Activated CD4-positive, alpha-beta memory T cell treated with anti-CD3 and anti-CD28 coated beads, Interleukin-2, amount 10 ng/mL, durations not matched to agents 7 days and 5 days (primary cell): ENCODE results near the gene RAP2A. TPM values are rescaled to one million over a fixed set of nuclear protein-coding genes. Genes with fewer than 3 reads are reported as not detected.

ENCODE experiments used
- CTCF ChIA-PET: fragments of 350-600 bp; sonication (Branson Sonifier 250); formaldehyde crosslinking; loops from one replicate; lab custom pipeline; 2021; ENCODE audit warnings: antibody characterized with exemption, inconsistent platforms; lab: Charles Lee
- POLR2A ChIA-PET: fragments of 350-600 bp; sonication (Branson Sonifier 250); formaldehyde crosslinking; loops from one replicate; lab custom pipeline; 2021; ENCODE audit warnings: antibody characterized with exemption; lab: Charles Lee
- DNase-seq: peaks from one replicate; pipeline ENCODE4 v3.0.0-alpha.2; 2020
- H3K27ac Mint-ChIP-seq: one replicate; pipeline ENCODE4 v1.8.0; 2021; ENCODE audit warnings: mild to moderate bottlenecking, mixed read lengths
- H3K27me3 Mint-ChIP-seq: one replicate; pipeline ENCODE4 v1.8.0; 2021; ENCODE audit warnings: mixed read lengths
- H3K36me3 Mint-ChIP-seq: one replicate; pipeline ENCODE4 v1.8.0; 2021; ENCODE audit warnings: low read depth, mixed read lengths
- H3K4me1 Mint-ChIP-seq: one replicate; pipeline ENCODE4 v1.8.0; 2021; ENCODE audit warnings: mixed read lengths
- H3K4me3 Mint-ChIP-seq: one replicate; pipeline ENCODE4 v1.8.0; 2021; ENCODE audit warnings: mild to moderate bottlenecking, mixed read lengths
- H3K9me3 Mint-ChIP-seq: one replicate; pipeline ENCODE4 v1.8.0; 2021; ENCODE audit warnings: mixed read lengths
- total RNA-seq, 2 experiments: library from RNA; stranded (reverse); gene quantifications; one replicate each; pipeline ENCODE4 v1.2.3, GENCODE V29; 2021

Gene RAP2A
- total RNA-seq, 2 experiments from 2014 or later = 37.0 to 39.2 TPM

DNA sequence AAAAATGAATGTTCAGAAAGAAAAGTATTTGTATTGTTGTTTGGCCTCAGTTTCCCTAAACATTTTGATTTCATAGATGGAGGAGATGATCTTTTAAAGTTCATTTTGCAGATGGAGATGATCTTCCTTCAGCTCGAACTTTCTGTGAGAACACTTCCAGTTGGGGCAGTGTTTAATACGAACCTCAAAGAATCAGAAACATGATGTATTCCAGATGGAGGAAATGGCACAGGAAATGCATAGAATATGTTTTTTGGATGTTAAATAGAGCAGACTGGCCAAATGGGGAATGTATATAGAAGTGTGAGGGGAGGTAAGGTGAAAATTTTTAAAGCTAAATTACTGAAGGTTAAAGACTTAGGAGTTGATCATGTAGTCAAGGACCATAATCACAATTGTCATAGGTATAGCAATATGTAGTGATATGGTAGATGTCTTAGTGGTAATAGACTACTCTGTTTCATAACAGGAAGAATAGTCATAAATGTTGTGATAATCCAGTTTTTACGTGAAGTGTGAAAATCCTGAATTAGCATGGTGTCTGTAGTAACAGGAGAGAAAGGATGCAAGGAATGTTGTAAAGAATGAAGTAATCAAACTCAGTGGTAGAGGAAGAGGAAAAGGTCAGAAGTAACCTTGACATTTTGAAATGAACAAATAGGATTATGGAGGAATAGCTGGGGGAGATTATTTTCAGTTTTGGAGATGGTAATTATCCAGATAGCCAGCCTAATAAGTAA is 5.1 kb downstream of the RAP2A start:
- Mint-ChIP-seq H3K27me3 (no peaks in the 10 kb centered on the region), H3K4me1 (peaks cover 13% of the 10 kb centered on the region), H3K27ac (no peak overlapping the region), H3K36me3 (peaks cover 11% of the 10 kb centered on the region), H3K4me3 (no peak overlapping the region), H3K9me3 (no peaks in the 10 kb centered on the region)
- DNase-seq = no peak
- ChIA-PET POLR2A (no interaction called here), CTCF (interaction anchor here (0.6 kb wide), 1 partner anchor 79 kb away, joined by 3 read pairs; no protein-coding TSS in a partner anchor)

DNA sequence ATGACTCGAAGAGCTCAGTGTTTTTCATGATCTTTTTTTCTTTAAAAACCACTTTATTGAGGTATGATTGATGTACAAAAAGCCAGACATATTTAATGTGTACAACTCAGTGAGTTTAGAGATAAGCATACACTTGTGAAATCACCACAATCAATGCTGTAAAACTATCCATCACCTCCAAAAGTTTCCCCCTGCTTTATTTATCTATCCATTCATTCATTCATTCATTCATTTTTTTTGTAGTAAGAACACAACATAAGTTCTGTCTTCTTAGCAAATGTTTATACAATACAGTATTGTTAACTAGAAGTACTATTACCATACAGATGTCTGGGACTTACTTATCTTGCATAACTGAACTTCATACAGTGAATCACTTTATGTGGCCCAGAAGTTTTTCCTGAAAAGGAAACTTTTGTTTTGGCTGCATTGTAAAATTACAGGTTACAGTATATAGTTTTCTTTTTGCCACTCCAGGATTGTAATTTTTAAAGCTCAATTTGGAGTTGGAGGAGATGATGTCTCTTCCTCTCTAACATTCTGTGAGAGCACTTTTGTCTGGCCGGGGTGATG is 6.7 kb downstream of the RAP2A start:
- no peaks in the 10 kb centered on the region for H3K9me3 Mint-ChIP-seq
- no peak overlapping the region for H3K4me3 Mint-ChIP-seq
- peaks cover 14% of the 10 kb centered on the region for H3K36me3 Mint-ChIP-seq
- no peaks in the 10 kb centered on the region for H3K27me3 Mint-ChIP-seq
- peaks cover 12% of the 10 kb centered on the region for H3K4me1 Mint-ChIP-seq
- ChIA-PET CTCF (no interaction called here), POLR2A (no interaction called here)
- no peak for DNase-seq
- no peak overlapping the region for H3K27ac Mint-ChIP-seq

DNA sequence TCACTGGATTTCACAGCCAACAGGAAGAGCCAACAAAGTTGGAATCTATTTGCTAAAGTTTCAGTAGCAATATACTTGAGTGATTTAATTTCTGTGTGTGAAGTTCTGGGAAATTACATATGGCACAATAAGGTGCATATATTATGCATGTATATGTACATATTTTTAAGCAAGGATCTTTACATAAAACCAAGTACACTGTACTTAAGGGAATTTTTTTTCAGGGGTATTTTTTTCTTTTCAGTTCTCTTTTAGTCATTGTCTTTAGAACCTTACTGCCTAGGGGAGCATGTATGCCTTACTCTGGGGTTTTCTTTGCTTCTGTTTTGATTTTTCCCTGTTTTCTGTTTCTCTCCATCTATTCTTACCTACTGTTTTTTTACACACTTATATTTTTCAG is 7.4 kb downstream of the RAP2A start:
- Mint-ChIP-seq H3K9me3 (no peaks in the 10 kb centered on the region), H3K4me1 (peaks cover 5% of the 10 kb centered on the region), H3K27ac (no peak overlapping the region), H3K4me3 (no peak overlapping the region), H3K27me3 (no peaks in the 10 kb centered on the region), H3K36me3 (peaks cover 14% of the 10 kb centered on the region)
- ChIA-PET POLR2A (interaction anchor here (2.0 kb wide), 1 partner anchor 8 kb away, joined by 9 read pairs; the partner anchor contains the start of gene RAP2A), CTCF (no interaction called here)
- no peak for DNase-seq

DNA sequence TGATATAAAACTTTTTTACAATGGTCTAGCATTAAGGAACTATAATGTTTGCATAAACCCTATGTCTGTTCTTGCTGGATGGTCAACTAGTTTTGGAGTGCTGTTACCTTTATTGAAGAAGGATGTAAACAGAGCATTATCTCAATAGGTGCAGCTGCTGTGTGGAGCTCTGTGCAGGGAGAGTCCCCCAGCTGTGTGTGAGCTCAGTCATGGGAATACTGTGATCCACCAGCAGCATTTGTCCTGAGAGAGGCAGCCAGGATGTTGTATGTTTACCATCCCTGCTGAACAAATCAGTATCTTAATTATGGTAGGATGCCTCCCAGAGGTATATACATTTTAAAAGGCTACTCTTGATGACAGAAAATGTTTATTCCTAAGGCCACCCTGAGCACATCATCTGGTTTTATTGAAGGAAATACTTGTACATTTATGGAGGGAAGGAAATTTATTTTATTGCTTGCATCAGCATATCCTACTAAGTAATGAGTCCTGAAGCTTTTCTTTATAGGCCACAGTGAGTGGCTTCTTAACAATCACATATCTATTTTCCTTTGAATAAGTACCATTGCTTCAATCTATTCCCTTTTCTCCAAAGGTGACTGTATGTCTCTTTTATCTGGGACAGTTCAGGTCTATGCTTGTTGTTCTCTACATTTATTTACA is 11.7 kb downstream of the RAP2A start:
- Mint-ChIP-seq H3K27ac (no peak overlapping the region), H3K9me3 (no peaks in the 10 kb centered on the region), H3K27me3 (no peaks in the 10 kb centered on the region), H3K4me1 (no peaks in the 10 kb centered on the region), H3K36me3 (peaks cover 26% of the 10 kb centered on the region), H3K4me3 (no peak overlapping the region)
- POLR2A ChIA-PET = interaction anchor here (1.0 to 1.3 kb wide), 2 partner anchors 10 to 12 kb away, joined by 4 read pairs; no protein-coding TSS in a partner anchor
- CTCF ChIA-PET = no interaction called here
- DNase-seq = no peak

DNA sequence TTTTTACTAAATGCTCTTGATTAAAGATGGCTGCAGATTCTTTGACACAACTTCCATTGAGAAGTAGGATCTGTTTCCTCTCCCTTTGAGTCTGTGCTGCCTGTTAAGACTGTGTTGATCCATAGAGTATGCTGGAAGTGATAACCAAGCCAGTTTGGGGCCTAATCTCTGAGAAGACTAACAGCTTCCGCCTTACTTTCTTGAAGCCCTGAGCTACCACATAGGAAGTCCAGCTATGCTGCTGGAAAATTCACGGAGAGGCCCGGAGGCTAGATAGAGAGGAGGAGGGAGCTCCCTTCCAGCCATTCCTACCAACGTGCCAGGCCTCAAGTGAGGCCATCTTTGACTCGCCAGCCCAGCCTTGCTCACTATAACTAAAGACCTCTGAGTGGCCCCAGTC is 12.5 kb downstream of the RAP2A start:
- Mint-ChIP-seq H3K36me3 (peaks cover 26% of the 10 kb centered on the region), H3K4me1 (no peaks in the 10 kb centered on the region), H3K27me3 (no peaks in the 10 kb centered on the region), H3K27ac (no peak overlapping the region), H3K4me3 (no peak overlapping the region), H3K9me3 (no peaks in the 10 kb centered on the region)
- ChIA-PET CTCF (no interaction called here), POLR2A (interaction anchor here (0.8 to 1.3 kb wide), 3 partner anchors 11 to 13 kb away, joined by 3 to 4 read pairs (median 4); no protein-coding TSS in a partner anchor)
- DNase-seq = no peak

DNA sequence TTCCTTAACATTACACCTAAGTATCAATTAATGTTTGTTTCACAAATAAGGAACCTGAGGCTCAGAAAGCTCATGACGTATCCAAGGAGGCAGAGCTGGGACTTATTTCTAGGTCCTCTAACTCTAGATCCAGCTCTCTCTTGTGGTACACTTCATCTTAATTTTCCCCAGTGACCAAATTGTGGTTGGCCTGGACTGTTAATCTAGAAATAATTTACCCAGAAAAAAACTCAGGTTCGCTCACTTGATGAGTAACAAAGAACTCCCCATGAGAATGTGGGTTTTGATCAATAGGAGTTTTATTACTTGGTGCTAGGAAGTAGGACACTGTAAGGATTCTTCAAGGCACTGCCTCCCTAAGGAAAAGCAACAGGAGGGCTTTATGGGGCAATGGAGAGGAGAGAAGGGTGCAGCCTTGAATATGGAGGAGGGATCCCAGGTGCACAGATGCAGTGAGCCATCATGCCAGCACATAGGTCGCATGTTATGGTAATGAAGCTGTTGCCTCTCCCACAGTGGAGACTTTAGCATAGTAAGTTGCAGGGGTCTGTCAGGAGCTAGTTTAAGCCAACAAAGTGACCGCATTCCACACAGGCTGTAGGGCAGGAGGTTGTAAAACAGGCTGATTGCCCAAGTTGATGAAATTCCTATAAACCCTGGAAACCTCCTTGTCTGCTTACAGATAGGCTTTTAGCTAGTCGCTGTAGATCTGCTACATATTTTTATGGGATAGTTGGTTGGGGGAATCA is 14.7 kb downstream of the RAP2A start:
- no peak for DNase-seq
- no peak overlapping the region for H3K27ac Mint-ChIP-seq
- peaks cover 5% of the 10 kb centered on the region for H3K9me3 Mint-ChIP-seq
- H3K27me3 Mint-ChIP-seq = no peaks in the 10 kb centered on the region
- H3K4me1 Mint-ChIP-seq = no peaks in the 10 kb centered on the region
- peaks cover 32% of the 10 kb centered on the region for H3K36me3 Mint-ChIP-seq
- H3K4me3 Mint-ChIP-seq = no peak overlapping the region
- ChIA-PET CTCF (interaction anchor here (0.7 to 1.0 kb wide), 2 partner anchors 14 to 17 kb away, joined by 3 read pairs; no protein-coding TSS in a partner anchor), POLR2A (interaction anchor here (1.2 to 3.6 kb wide), 2 partner anchors 14 to 15 kb away, joined by 3 to 16 read pairs; partner anchors contain the start of gene RAP2A)

DNA sequence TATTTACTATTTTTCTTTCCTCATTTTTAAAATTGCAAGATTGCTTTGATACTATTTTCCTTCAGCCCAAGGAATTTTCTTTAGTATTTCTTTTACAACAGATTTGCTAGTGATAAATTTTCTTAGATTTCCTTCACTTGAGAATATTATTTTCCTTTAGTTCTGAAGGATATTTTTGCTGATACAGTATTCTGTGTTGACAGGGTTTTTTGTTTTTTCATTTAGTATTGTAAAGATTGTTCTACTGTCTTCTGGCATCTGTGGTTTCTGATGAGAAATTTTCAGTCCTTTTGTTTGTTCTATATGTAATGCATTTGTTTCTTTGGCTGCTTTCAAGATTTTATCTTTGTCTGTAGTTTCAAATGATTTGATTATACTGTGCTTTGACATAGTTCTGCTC is 20.7 kb downstream of the RAP2A start:
- POLR2A ChIA-PET = no interaction called here
- Mint-ChIP-seq H3K4me3 (no peak overlapping the region), H3K27ac (no peak overlapping the region), H3K9me3 (peaks cover 16% of the 10 kb centered on the region), H3K36me3 (peaks cover 27% of the 10 kb centered on the region), H3K4me1 (peaks cover 9% of the 10 kb centered on the region), H3K27me3 (no peaks in the 10 kb centered on the region)
- no peak for DNase-seq
- CTCF ChIA-PET = no interaction called here

DNA sequence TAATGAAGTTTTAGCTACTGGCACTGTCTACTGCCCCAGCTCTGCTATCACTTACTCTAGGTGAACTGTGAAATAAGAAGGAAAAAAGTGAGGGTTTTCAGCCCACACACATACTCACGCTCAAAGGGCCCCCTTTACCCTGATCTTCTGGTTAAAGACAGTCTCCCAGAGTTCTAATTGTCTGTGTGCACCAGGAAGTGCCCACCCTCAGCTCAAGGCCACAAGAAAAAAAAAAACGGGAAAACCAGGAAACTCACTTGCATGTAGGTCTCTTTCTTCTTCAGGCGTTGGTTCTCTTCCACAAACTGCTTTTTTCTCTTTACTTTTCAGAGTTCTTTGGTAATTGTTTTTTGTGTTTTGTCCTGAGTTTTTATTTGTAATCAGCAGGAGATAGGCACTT is 22.1 kb downstream of the RAP2A start:
- H3K36me3 Mint-ChIP-seq = peaks cover 27% of the 10 kb centered on the region
- CTCF ChIA-PET = no interaction called here
- peaks cover 16% of the 10 kb centered on the region for H3K9me3 Mint-ChIP-seq
- peaks cover 21% of the 10 kb centered on the region for H3K4me1 Mint-ChIP-seq
- H3K27ac Mint-ChIP-seq = no peak overlapping the region
- no peak overlapping the region for H3K4me3 Mint-ChIP-seq
- POLR2A ChIA-PET = no interaction called here
- no peak for DNase-seq
- no peaks in the 10 kb centered on the region for H3K27me3 Mint-ChIP-seq

DNA sequence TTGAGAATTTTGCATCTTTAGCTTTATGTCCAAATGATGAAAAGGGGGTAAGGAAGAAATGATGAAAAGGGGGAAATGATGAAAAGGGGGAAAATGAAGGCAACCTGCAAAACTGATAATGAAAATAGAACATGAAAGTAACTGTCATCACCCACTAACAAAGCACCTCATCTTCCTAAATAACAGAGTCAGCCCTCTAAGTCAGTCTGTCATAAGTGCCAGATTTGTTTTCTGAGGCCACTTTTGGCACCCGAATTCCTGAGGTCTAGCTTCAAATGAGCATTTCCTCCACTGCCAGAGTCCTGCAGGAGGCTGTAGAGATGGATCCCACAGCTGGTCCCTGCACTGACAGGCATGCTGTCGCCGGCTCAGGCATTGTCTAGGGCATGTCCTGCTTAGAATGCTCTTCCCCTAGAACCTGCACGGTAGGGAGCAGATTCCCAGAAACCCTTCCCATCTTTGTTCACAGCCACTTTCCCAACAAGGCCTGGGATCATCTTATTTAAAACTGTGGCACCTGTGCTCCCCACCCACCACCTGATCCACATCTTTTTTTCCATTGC is 25.3 kb downstream of the RAP2A start:
- POLR2A ChIA-PET = interaction anchor here (1.3 kb wide), 1 partner anchor 13 kb away, joined by 3 read pairs; no protein-coding TSS in a partner anchor
- peaks cover 24% of the 10 kb centered on the region for H3K4me1 Mint-ChIP-seq

DNA sequence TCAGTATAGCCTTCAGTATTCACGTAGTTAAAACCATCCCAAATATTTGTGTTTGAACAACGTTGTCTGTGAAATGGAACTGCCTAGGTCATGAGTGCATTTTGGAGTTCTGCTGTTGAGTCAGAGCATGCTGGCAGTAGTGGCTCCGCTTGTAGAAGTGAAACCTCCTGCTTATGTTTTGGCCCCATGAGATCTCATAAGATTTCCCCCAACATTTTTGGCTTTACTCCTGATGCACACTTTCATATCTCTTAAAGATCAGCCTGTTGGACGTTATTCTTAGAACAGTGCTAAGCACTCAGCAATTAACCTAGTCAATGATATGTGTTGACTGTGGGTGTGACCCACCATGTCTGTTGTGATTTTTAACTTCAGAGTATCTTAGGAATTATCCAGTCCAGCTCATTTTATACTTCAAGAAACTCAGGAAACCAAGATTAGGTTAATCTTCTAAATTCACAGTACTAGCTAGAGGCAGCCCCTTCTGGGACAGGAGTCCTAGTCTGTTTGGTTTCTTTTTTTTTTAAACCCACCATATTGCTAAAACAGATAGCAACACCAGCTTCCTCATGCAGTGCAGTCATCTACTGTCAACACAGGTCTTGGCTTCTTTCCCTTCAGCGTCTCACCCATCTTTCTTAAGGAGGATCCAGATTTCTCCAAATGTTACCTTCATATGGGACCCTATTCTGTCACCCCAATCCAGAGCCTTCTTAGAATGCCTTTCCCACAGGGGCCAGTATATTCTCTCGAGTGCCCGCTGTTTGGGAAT is 26.2 kb downstream of the RAP2A start:
- Mint-ChIP-seq H3K9me3 (peaks cover 4% of the 10 kb centered on the region), H3K36me3 (peaks cover 26% of the 10 kb centered on the region), H3K4me1 (peaks cover 24% of the 10 kb centered on the region), H3K4me3 (no peak overlapping the region), H3K27ac (no peak overlapping the region), H3K27me3 (no peaks in the 10 kb centered on the region)
- ChIA-PET POLR2A (no interaction called here), CTCF (interaction anchor here (1.4 kb wide), 1 partner anchor 24 kb away, joined by 6 read pairs; no protein-coding TSS in a partner anchor)
- DNase-seq = no peak

More for the DNA sequence above, 25.3 kb downstream of the RAP2A start:
- DNase-seq = no peak
- peaks cover 8% of the 10 kb centered on the region for H3K9me3 Mint-ChIP-seq
- H3K4me3 Mint-ChIP-seq = no peak overlapping the region
- H3K27me3 Mint-ChIP-seq = no peaks in the 10 kb centered on the region
- H3K36me3 Mint-ChIP-seq = peaks cover 26% of the 10 kb centered on the region
- CTCF ChIA-PET = interaction anchor here (1.4 kb wide), 1 partner anchor 24 kb away, joined by 6 read pairs; no protein-coding TSS in a partner anchor
- H3K27ac Mint-ChIP-seq = no peak overlapping the region

DNA sequence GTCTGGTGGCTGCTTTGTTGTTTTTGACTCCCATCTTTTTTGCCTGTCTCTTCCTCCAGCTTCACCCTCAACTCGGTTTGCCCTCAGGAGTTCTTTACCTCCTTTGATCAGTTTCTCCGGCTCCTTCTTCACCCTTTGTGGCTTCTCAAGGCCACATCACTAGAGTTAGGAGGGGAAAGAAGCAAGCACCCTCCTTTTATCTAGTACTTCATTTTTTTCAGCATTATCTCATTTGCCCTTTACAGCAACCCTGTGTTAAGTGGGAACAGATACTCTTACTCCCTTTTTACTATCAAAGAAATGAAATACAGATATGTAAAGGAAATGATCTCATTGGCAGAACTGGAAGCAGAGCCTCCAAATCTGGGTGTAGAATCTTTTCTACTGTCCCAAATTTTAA is 26.9 kb downstream of the RAP2A start:
- ChIA-PET CTCF (interaction anchor here (1.4 kb wide), 1 partner anchor 25 kb away, joined by 6 read pairs; no protein-coding TSS in a partner anchor), POLR2A (no interaction called here)
- DNase-seq = no peak
- Mint-ChIP-seq H3K9me3 (no peaks in the 10 kb centered on the region), H3K27me3 (no peaks in the 10 kb centered on the region), H3K4me3 (no peak overlapping the region), H3K36me3 (peaks cover 24% of the 10 kb centered on the region), H3K27ac (no peak overlapping the region), H3K4me1 (peaks cover 24% of the 10 kb centered on the region)

DNA sequence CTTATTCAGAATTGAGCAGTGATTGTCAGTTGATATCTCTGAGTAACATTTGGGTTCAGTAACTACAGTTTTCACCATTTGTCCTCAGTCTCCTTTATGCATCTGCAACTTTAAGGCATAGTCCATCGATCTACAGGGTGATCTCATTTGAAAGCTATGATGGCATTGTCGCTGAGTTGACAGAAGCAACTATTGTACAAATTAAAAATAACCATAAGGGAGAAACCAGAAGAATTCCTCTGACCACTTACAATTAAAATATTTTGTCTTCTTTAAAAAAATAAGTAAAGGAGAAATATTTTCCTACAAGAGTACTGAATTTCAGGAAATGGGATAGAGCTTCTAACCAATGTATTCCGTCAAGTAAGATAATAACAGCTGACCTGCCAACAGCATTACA is 30.6 kb downstream of the RAP2A start:
- POLR2A ChIA-PET = no interaction called here
- Mint-ChIP-seq H3K4me3 (no peak overlapping the region), H3K9me3 (no peaks in the 10 kb centered on the region), H3K27me3 (no peaks in the 10 kb centered on the region), H3K4me1 (peaks cover 17% of the 10 kb centered on the region), H3K27ac (no peak overlapping the region), H3K36me3 (peaks cover 20% of the 10 kb centered on the region)
- CTCF ChIA-PET = no interaction called here
- no peak for DNase-seq
